NAMALWA (cell line): Measurements from ENCODE around the gene HEATR1.
"Not testable (repeated sequence)": the region's sequence is repeated elsewhere in the genome, so short reads cannot be mapped to it uniquely, and the experiment has no call there.

Experiments used
- DNase-seq: peaks from one replicate; pipeline ENCODE4 v3.0.0-alpha.2; 2015; ENCODE audit warnings: low spot score

Gene HEATR1

GRCh38 chr1:236603991-236604904 lies at the start of gene HEATR1:
TSS of gene HEATR1 (minus strand) at chr1:236604516. CDS start at chr1:236604095, 421 bp downstream.
- DNase-seq = peak; percentile 90

GRCh38 chr1:236645016-236645680 lies 40.8 kb upstream of the HEATR1 start:
- no peak for DNase-seq

DNA sequence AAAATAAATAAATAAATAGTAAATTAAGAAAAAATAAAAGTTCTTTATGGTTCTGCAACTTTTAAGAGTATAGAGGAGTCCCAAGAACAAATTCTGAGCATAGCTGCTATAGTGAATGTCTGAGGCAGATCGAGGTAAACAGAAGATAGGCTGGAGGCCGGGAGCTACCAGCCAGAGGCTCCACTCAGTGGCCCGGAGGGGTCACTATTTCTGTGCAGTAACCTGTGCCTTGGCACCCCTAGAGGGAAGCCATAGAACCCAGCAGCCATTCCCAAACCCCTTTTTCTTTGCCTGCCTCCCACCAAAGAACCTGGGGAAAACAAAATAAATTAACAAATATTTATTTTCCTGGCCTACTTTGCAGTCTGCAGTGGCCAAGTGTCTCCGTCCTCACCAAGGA lies 38.4 kb upstream of the HEATR1 start:
- no peak for DNase-seq

GRCh38 chr1:236639686-236640085 lies 35.4 kb upstream of the HEATR1 start:
- no peak for DNase-seq

DNA sequence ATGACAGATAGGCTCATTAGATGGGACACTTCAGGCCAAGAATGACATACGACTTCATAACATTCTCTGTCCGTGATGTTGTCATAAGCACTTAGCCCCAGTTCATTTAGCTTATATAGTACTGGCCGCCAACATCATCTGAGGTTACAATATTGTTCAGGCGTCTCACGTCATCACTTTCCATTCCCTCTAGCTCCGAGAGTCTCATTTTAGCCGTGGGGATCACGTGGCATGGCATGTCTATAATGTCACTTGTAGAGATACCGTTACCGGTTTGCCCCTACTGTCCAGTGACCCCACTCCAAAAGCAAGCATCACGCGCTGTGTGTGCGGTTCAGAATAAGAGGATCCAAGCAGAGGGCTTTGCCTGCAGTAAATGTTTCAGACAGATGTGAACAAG lies 34.6 kb upstream of the HEATR1 start:
- no peak for DNase-seq

DNA sequence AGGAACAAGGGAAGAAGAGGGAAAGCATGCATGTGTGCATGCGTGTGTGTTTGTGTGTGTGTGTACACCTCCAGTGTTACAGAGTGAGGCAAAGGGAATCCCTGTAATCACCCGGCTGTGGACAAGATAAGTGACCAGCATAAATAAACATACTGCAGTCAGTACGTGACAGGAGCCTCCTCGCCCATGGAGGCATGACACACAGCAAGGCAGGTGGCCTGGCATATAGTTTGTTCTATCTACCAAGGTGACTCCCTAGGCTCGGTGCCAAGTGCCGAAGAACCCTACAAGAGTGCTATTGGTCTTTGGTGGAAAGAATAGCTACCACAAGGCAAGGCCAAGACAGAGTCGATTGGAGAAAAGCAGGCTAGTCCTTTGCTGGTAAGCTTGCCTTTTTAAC lies 31.7 kb upstream of the HEATR1 start:
- no peak for DNase-seq

- no peak for DNase-seq
Measured at GRCh38 chr1:236627727-236628408, 23.6 kb upstream of the HEATR1 start.

DNA sequence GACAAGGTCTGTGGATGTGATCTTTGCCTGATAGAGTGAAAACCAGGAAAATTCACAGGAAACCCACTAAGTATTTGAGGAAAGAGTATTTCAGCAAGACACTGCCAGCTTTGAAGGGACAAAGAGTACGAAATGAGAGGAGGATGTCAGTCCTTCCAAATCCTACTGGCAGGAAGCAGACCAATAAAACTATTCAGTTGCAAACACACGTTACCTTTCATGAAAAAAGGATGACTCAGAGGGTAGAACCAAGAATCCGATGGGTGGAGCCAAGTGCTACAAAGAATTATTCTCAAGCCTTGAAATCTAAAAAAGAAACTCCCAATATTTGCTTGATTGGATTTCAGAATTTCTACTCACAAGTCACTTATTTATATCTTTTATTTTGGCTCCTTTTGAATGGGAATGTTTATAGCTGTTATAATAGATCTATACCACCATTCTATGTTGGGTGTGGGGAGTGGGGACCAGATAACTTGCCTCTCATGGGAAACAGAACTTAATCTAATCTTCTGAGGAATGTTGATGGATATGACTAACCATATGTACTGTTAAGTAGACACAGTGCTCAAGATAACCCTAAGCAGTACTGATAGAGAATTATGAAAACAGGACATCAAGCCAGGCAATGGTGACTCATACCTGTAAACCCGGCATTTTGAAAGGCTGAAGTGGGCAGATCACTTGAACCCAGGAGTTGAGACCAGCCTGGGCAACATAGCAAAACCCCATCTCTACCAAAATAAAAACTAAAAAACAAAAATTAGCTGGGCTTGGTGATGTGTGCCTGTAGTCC lies 19.3 kb upstream of the HEATR1 start:
- no peak for DNase-seq

- no peak for DNase-seq
Measured at GRCh38 chr1:236622407-236622806, 18.1 kb upstream of the HEATR1 start.

GRCh38 chr1:236619398-236619797 lies 15.1 kb upstream of the HEATR1 start:
- DNase-seq = no peak

GRCh38 chr1:236618507-236618906 lies 14.2 kb upstream of the HEATR1 start:
- no peak for DNase-seq

GRCh38 chr1:236615399-236616148 lies 11.3 kb upstream of the HEATR1 start:
- no peak for DNase-seq

DNA sequence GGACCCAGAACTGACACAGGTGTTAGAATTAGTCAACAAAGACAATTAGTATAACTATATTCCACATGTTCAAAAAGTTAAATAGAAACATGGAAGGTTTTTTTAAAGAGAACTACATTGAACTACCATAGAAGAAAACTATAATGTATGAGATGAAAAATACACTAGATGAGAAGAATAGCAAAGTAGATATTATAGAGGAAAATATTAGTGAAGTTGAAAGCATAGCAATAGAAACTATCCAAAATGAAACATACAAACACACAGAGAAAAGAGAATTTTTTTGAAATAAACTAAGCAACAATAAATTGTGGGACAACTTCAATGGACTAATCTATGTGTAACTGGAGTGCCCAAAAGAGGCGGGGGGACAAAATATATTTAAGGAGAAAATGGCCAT lies 8.0 kb upstream of the HEATR1 start:
- no peak for DNase-seq

DNA sequence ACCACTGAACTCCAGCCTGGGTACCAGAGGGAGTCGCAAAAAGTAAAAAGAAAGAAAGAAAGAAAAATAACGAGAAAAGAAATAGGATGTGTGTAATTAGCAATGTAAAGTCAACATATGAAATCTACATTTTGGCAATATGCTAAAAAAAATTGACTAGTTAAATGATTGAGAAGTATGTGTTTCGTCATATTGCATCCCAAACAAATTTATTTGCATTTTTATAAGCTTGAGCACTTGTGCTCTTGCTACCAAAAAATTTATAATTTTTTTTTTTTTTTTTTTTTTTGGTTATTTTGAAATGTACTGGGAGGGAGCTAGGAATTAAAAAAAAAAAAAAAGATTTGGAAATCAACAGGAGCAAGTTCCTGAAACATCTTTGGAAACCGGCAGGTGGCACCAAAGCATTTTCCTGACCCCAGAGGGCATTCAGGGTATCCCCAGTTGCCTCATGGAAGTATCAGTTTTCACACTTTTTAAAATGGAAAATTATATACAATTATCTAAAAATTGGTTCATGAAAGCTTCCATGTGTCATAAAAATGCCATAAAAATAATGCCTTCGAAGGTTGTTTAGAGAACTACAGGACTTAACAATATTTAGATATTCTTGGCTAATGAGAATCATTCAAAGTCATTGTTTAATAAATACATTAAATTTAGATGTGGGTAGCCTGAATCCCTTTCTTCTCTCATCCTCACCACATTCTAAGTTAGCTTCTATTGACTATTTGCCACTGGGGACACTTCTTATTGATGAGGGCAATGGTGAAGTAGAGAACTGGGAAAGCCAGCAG lies 4.8 kb upstream of the HEATR1 start:
- DNase-seq = peak; percentile 23

- not testable (repeated sequence) for DNase-seq
Measured at GRCh38 chr1:236607597-236607996, 3.3 kb upstream of the HEATR1 start.

GRCh38 chr1:236604905-236605806 lies 840 bp upstream of the HEATR1 start:
- DNase-seq = no peak

GRCh38 chr1:236602171-236602570 lies 2.1 kb downstream of the HEATR1 start:
- DNase-seq = no peak

DNA sequence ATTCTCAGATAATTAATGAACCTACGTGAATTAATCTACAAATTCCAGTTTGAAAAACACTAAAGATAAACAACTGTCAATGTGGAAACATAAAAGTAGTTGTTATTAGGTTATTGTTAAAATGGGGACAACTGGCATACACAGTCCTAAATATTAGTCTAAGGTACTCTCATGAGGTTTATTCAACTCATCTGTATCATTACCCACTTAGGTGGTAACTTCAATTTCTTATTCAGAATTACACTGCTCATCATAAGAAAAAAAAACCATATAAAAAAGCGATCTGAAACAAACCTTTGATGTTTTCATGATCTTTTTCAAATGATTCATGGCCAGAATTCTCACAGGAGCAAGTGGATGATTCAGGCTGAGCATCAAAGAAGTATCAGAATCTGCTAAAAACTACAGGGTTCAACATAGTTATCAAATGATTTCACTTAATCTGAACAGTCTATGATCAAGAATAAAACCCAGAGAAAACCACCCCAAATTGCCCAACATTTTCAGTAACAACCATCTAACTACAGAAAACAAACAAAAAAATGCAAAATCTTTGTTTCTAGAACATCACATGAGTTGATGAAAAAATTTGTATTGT lies 13.7 kb downstream of the HEATR1 start:
- no peak for DNase-seq

DNA sequence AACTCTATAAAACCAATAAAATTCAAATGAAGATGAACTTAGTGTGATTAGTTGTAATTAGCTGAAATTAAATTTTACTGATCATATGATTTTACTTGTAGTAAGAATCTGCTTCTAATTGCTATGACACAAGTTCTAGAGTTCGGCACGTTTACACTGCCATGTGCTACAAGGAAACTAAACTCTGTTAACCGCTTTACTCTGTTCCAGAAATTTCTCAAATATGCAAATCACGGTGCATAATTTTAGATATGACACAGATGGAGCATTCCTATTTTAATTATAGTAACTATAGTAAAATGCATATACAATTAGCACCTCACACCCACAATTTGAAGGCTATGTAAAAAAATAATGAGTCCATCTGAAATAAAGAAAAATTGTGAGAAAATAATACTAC lies 14.8 kb downstream of the HEATR1 start:
- no peak for DNase-seq
